ENCODE results near the gene SLC49A3. TPM values are rescaled to one million over a fixed set of nuclear protein-coding genes. Genes with fewer than 3 reads are reported as not detected.

Gene SLC49A3
- polyA plus RNA-seq, 1 donor (not counting 4 experiments of a cell fraction or from before 2014, with no cell fraction given), result 0.04 TPM

DNA sequence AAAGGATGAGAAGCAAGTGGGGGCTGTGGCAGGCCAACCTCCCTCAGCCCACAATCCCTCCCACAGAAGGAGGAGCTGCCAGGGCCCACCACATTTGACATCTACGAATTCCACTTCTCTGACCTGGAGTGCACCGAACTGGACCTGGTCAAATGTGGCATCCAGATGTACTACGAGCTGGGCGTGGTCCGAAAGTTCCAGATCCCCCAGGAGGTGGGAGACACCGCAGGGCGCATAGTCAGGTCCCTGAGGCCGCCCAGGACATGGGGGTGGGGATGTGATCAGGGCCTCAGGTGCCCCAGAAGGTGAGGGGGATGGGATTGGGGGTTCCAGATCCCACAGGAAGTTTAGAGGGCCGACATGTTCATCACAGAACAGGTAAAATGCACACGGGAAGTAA is 28.6 kb downstream of the SLC49A3 start:
- H2AFZ ChIP-seq (ENCODE audit: control insufficient read depth, low read length), result no peak overlapping the region
- peaks cover 18% of the 10 kb centered on the region for H3K27me3 ChIP-seq (ENCODE audit: control insufficient read depth, extremely low read depth, insufficient read depth, low read length)
- no peaks in the 10 kb centered on the region for H3K4me1 ChIP-seq (ENCODE audit: control insufficient read depth, extremely low read depth, insufficient read depth, low read length)
- H3K4me2 ChIP-seq (ENCODE audit: control insufficient read depth, extremely low read depth, insufficient read depth, low read depth, low read length), result no peak overlapping the region
- H3K79me2 ChIP-seq (ENCODE audit: control insufficient read depth, insufficient read depth, low read length), result no peaks in the 10 kb centered on the region
- no peaks in the 10 kb centered on the region for H4K20me1 ChIP-seq (ENCODE audit: control insufficient read depth, extremely low read depth, insufficient read depth, low read length)
- H3K36me3 ChIP-seq (ENCODE audit: control insufficient read depth in 2 of 2, extremely low read depth in 1 of 2, insufficient read depth in 2 of 2, low read length in 2 of 2), result no peaks in the 10 kb centered on the region
- no peaks in the 10 kb centered on the region for H3K9me1 ChIP-seq (ENCODE audit: control insufficient read depth, extremely low read depth, insufficient read depth, low read length)
- H3K9ac ChIP-seq (ENCODE audit: control insufficient read depth, extremely low read depth, insufficient read depth, low read length), result no peak overlapping the region
- H3K4me3 ChIP-seq (ENCODE audit: control insufficient read depth in 2 of 3, extremely low read depth in 1 of 3, insufficient read depth in 2 of 3, low read depth in 1 of 3, low read length in 3 of 3), result no peak overlapping the region
- DNase-seq (ENCODE audit: low read depth, low spot score) (no peak), FAIRE-seq (no peak)
- no peak overlapping the region for H3K27ac ChIP-seq (ENCODE audit: control insufficient read depth, insufficient read depth, low read length)
- TF ChIP-seq, protein P1, sequence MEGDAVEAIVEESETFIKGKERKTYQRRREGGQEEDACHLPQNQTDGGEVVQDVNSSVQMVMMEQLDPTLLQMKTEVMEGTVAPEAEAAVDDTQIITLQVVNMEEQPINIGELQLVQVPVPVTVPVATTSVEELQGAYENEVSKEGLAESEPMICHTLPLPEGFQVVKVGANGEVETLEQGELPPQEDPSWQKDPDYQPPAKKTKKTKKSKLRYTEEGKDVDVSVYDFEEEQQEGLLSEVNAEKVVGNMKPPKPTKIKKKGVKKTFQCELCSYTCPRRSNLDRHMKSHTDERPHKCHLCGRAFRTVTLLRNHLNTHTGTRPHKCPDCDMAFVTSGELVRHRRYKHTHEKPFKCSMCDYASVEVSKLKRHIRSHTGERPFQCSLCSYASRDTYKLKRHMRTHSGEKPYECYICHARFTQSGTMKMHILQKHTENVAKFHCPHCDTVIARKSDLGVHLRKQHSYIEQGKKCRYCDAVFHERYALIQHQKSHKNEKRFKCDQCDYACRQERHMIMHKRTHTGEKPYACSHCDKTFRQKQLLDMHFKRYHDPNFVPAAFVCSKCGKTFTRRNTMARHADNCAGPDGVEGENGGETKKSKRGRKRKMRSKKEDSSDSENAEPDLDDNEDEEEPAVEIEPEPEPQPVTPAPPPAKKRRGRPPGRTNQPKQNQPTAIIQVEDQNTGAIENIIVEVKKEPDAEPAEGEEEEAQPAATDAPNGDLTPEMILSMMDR (optimal IDR thresholded peaks at IDR 0.05 in 1 of 3, IDR thresholded peaks at IDR 0.05 in 1 of 3, conservative IDR thresholded peaks at IDR 0.05 in 1 of 3; ENCODE audit: extremely low read depth in 1 of 3, insufficient read depth in 2 of 3, low read length in 3 of 3), result no peak
- TF ChIP-seq EZH2 (IDR thresholded peaks at IDR 0.05; ENCODE audit: low read length), result no peak
- dilution Hi-C loops (cut with MboI; ENCODE audit: extremely low pct_ligation_motif_present, low sequenced_read_pairs), result no loop called here
- peaks cover 3% of the 10 kb centered on the region for H3K9me3 ChIP-seq (ENCODE audit: control insufficient read depth, low read depth, low read length)

DNA sequence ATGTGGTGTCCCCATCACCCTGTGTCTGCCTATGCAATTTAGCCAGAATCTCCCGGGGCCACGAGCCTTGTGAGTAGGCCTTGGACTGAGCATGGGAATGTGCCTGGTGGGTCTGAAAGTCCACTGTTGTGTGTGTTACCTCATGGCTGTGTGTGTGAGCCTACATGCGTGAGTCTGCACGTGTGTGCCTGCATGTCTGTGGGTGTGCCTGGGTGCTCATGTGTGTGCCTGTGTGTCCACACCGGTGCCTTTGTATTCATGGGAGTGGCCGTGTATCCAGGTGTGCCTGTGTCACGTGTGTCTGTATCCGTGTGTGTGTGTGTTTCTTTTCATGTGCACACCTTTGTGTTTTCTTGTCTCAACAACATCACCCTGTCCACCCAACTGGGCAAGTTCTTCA is 29.1 kb downstream of the SLC49A3 start:
- TF ChIP-seq, protein P1 (optimal IDR thresholded peaks at IDR 0.05 in 1 of 3, IDR thresholded peaks at IDR 0.05 in 1 of 3, conservative IDR thresholded peaks at IDR 0.05 in 1 of 3; ENCODE audit: extremely low read depth in 1 of 3, insufficient read depth in 2 of 3, low read length in 3 of 3), result no peak
- no peak for TF ChIP-seq EZH2 (IDR thresholded peaks at IDR 0.05; ENCODE audit: low read length)
- FAIRE-seq (no peak), DNase-seq (ENCODE audit: low read depth, low spot score) (no peak)
- Histone ChIP-seq H3K27me3 (ENCODE audit: control insufficient read depth, extremely low read depth, insufficient read depth, low read length) (peaks cover 18% of the 10 kb centered on the region), H3K9me1 (ENCODE audit: control insufficient read depth, extremely low read depth, insufficient read depth, low read length) (no peaks in the 10 kb centered on the region), H3K9me3 (ENCODE audit: control insufficient read depth, low read depth, low read length) (peaks cover 3% of the 10 kb centered on the region), H2AFZ (ENCODE audit: control insufficient read depth, low read length) (no peak overlapping the region), H3K9ac (ENCODE audit: control insufficient read depth, extremely low read depth, insufficient read depth, low read length) (no peak overlapping the region), H3K27ac (ENCODE audit: control insufficient read depth, insufficient read depth, low read length) (no peak overlapping the region), H4K20me1 (ENCODE audit: control insufficient read depth, extremely low read depth, insufficient read depth, low read length) (no peaks in the 10 kb centered on the region), H3K36me3 (ENCODE audit: control insufficient read depth in 2 of 2, extremely low read depth in 1 of 2, insufficient read depth in 2 of 2, low read length in 2 of 2) (no peaks in the 10 kb centered on the region), H3K4me2 (ENCODE audit: control insufficient read depth, extremely low read depth, insufficient read depth, low read depth, low read length) (no peak overlapping the region), H3K4me1 (ENCODE audit: control insufficient read depth, extremely low read depth, insufficient read depth, low read length) (no peaks in the 10 kb centered on the region), H3K79me2 (ENCODE audit: control insufficient read depth, insufficient read depth, low read length) (no peaks in the 10 kb centered on the region), H3K4me3 (ENCODE audit: control insufficient read depth in 2 of 3, extremely low read depth in 1 of 3, insufficient read depth in 2 of 3, low read depth in 1 of 3, low read length in 3 of 3) (no peak overlapping the region)
- dilution Hi-C loops (cut with MboI; ENCODE audit: extremely low pct_ligation_motif_present, low sequenced_read_pairs), result no loop called here
